GM19372 (cell line): Measurements from ENCODE around the gene FKBP4.
"Not testable (repeated sequence)": the region's sequence is repeated elsewhere in the genome, so short reads cannot be mapped to it uniquely, and the experiment has no call there.

Experiments
- ATAC-seq: cut with Tn5 transposase; IDR thresholded peaks from one replicate; pipeline ENCODE4 v1.9.1; 2021; ENCODE audit warnings: mild to moderate bottlenecking, low read depth, moderate library complexity; ENCODE audit not compliant: unreplicated experiment

Gene FKBP4, protein sequence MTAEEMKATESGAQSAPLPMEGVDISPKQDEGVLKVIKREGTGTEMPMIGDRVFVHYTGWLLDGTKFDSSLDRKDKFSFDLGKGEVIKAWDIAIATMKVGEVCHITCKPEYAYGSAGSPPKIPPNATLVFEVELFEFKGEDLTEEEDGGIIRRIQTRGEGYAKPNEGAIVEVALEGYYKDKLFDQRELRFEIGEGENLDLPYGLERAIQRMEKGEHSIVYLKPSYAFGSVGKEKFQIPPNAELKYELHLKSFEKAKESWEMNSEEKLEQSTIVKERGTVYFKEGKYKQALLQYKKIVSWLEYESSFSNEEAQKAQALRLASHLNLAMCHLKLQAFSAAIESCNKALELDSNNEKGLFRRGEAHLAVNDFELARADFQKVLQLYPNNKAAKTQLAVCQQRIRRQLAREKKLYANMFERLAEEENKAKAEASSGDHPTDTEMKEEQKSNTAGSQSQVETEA

GRCh38 chr12:2794736-2795289 lies at the start of gene FKBP4:
FKBP4 (plus strand) TSS chr12:2794970; CDS start chr12:2795140, 170 bp downstream.
- peak; percentile 77 for ATAC-seq

GRCh38 chr12:2745655-2746054 lies 49.1 kb upstream of the FKBP4 start:
- ATAC-seq = no peak

DNA sequence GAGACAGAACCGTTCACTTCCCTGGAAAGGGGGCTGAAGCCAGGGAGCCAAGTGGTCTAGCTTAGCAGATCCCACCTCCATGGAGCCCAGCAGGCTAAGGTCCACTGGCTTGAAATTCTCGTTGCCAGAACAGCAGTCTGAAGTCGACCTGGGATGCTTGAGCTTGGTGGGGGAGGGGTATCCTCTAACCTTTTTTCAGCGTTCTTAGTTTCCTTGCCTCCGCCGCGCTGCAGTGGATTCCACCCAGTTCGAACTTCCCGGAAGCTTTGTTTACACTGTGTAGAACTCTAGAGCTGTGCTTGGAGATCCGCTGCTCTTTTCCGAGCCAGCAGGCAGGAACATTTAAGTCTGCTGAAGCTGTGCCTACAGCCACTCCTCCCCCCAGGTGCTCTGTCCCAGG lies 45.2 kb upstream of the FKBP4 start:
- no peak for ATAC-seq

GRCh38 chr12:2750185-2750584 lies 44.6 kb upstream of the FKBP4 start:
- no peak for ATAC-seq

DNA sequence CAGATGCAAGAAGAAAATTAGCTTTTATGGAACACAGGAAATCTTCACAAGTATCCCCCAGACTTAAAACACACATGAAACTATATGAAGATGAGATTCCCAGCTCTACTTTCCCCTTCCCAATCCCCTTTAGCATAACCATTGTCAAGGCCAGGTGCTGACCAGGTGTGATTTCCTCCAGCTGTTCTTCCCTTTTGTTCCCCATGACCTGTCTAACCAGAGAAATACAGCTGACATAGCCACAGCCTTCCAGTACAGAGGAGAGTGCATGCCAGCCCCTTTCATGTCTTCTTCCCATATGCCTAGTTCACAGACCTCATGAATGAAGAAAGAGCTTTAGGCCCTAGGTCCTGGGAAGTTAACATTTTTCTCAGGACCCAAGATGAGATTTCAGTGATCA lies 43.5 kb upstream of the FKBP4 start:
- ATAC-seq = no peak

- ATAC-seq = no peak
Measured at GRCh38 chr12:2751686-2752085, 43.1 kb upstream of the FKBP4 start.

- ATAC-seq = no peak
Measured at GRCh38 chr12:2752676-2753371, 41.9 kb upstream of the FKBP4 start.

DNA sequence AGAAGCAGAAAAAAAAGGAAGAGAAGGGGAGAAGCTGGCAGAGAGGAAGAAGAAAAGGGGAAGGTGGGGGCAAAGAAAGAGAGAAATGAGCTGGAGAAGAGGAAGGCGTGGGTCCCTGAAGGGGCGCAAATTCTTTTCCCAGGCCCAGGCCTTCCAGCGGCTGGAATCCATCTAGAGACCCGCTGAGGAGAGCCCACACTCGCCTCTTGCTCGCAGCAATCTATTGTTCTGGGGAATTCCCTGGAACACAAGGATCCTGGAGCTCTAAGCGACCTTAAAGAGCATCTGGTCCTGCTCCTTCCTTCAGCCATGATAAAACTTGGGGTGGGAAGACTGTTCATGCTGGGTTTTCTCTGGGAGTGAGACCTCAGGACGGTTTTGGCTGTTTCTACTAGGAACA lies 41.2 kb upstream of the FKBP4 start:
- no peak for ATAC-seq

DNA sequence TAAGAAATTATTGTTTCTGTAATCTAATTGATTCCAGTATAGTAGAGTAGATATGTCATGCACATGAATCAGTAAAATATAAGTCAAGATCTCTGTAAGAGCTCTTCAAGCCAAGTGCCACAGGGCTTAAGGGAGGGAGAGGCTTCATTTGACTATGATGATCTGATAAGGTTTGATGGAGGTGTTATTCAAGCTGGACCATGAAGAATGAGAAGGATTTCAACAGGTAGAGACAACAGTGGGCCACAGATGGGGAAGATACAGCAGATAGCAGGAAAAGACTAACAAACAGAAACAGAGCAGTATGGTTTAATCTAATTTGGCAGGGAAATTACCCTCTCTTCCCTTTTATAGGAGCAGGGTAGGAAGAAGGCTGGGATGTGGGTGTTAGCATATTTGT lies 40.6 kb upstream of the FKBP4 start:
- ATAC-seq = no peak

DNA sequence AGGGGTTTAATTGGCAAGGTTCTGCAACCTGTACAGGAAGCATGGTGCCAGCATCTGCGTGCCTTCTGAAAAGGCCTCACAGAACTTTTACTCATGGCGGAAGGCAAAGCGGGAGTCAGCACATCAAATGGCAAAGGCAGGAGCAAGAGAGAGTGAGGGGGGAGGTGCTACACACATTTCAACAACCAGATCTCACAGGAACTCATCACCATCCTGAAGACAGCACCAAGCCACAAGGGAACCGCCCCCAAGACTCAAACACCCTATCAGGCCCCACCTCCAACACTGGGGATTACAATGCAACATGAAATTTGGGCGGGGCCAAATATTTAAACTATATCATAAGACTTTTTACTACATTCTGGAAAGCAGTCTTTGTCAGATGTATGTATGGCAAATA lies 38.0 kb upstream of the FKBP4 start:
- ATAC-seq = no peak

DNA sequence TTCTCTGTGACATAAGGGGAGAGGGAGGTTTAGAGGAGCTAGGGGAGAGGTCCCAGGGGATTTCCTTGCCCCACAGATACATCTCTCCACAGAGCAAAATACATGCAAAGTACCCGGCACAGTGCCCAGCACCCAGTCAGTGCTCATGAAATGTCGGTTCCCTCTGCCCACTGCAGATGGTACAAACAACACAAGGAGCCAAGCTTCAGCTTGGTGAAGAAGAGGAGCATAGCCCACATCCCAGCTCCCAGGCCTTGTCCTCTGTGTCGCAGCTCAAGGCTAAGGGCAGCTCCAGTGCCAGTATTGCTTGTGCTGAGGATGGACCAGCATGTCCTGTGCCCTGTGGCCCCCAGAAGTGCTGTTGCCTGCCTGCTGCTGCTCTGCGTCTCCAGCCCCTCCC lies 35.0 kb upstream of the FKBP4 start:
- no peak for ATAC-seq

- ATAC-seq = no peak
Measured at GRCh38 chr12:2764398-2764797, 30.4 kb upstream of the FKBP4 start.

GRCh38 chr12:2765052-2765451 lies 29.7 kb upstream of the FKBP4 start:
- no peak for ATAC-seq

- ATAC-seq = no peak
Measured at GRCh38 chr12:2765608-2766007, 29.2 kb upstream of the FKBP4 start.

DNA sequence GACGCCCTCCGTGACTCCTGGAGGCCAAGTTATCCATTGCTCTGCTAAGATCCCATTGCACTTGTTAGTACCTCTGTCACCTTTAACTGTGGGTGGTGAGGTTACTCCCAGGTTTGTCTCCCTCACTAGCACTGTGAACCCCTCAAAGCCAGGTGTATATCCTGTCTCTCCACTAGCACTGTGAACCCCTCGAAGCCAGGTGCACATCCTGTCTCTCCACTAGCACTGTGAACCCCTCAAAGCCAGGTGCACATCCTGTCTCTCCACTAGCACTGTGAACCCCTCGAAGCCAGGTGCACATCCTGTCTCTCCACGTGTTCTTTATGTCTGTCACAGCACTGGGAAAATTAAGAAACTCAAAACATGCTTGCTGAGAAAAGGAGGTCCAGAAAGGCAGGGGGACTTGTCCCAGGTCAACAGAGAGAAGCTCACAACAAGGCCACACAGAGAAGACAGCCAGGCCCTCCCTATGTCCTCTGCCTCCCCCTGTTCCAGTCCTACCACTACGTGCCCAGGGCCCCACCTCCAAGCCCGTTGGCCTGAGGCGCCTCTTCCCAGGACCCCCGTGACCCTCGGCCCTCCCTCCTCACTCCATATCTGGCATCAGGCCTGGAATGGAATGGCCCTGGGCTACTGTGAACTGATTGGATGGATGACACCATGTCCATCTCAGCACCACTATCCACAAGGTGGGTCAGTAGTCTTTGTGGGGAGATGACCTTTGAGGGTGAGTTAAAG lies 26.4 kb upstream of the FKBP4 start:
- ATAC-seq = no peak

- ATAC-seq = no peak
Measured at GRCh38 chr12:2769866-2770533, 24.8 kb upstream of the FKBP4 start.

DNA sequence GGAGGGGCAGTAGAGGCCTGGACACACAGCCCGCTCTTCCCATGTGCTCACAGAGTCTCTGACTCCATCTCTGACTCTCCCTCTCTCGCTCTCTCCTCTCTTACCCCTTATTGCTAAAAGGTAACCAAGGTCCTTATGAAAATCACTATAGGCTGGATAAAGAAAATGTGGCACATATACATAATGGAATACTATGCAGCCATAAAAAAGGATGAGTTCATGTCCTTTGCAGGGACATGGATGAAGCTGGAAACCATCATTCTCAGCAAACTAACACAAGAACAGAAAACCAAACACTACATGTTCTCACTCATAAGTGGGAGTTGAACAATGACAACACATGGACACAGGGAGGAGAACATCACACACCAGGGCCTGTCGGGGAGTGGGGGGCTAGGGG lies 24.2 kb upstream of the FKBP4 start:
- ATAC-seq = not testable (repeated sequence)

DNA sequence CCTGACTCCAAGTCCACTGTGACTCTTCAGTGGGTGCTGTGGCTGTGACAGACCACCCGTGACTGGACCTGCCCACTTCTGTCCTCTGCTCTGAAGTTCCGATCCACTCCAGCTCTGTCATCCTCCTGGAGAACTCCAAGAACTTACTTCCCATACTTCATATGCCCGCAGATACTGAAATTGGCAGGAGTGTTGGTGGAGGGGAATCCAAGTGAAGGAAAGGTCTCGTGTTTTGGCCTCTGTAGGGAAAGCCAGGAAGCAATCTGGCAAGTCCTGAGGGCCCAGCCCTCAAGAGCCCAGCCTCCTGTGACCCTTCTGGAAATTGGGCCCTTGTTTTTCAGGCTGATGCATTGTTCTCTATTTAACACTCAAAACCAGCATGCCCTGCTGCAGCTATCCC lies 22.4 kb upstream of the FKBP4 start:
- no peak for ATAC-seq

- ATAC-seq = no peak
Measured at GRCh38 chr12:2773199-2773875, 21.4 kb upstream of the FKBP4 start.

GRCh38 chr12:2775431-2775830 lies 19.3 kb upstream of the FKBP4 start:
- ATAC-seq = no peak
